A204.1 (cell line): ENCODE results near the gene NTN3.
"Not testable (repeated sequence)": the region's sequence is repeated elsewhere in the genome, so short reads cannot be mapped to it uniquely, and the experiment has no call there.

ENCODE experiments used
- FAIRE-seq: peaks from 2 replicates; lab custom pipeline; 2012; peaks lifted over from hg19 to GRCh38; lab: Jason Lieb, UNC

Gene NTN3

GRCh38 chr16:2479996-2480395, 8.9 kb downstream of the NTN3 start:
- FAIRE-seq = not testable (repeated sequence)

GRCh38 chr16:2480948-2481347, 9.9 kb downstream of the NTN3 start:
- no peak for FAIRE-seq

- no peak for FAIRE-seq
Observed at GRCh38 chr16:2481676-2482075, 10.6 kb downstream of the NTN3 start.

- FAIRE-seq = no peak
Observed at GRCh38 chr16:2482249-2482648, 11.2 kb downstream of the NTN3 start.

GRCh38 chr16:2482708-2483534, 11.8 kb downstream of the NTN3 start:
- no peak for FAIRE-seq

GRCh38 chr16:2483939-2484897, 13.1 kb downstream of the NTN3 start:
- FAIRE-seq = no peak

- no peak for FAIRE-seq
Observed at GRCh38 chr16:2484898-2485508, 13.9 kb downstream of the NTN3 start.

GRCh38 chr16:2485811-2486507, 14.9 kb downstream of the NTN3 start:
- no peak for FAIRE-seq

- FAIRE-seq = no peak
Observed at GRCh38 chr16:2486645-2487516, 15.8 kb downstream of the NTN3 start.

- FAIRE-seq = no peak
Observed at GRCh38 chr16:2487517-2487842, 16.4 kb downstream of the NTN3 start.

- no peak for FAIRE-seq
Observed at GRCh38 chr16:2487903-2488531, 16.9 kb downstream of the NTN3 start.

GRCh38 chr16:2489581-2489980, 18.5 kb downstream of the NTN3 start:
- FAIRE-seq = no peak

GRCh38 chr16:2490190-2491105, 19.4 kb downstream of the NTN3 start:
- FAIRE-seq = no peak

GRCh38 chr16:2492292-2492691, 21.2 kb downstream of the NTN3 start:
- FAIRE-seq = no peak

- FAIRE-seq = no peak
Observed at GRCh38 chr16:2493605-2494004, 22.5 kb downstream of the NTN3 start.

GRCh38 chr16:2494616-2495015, 23.5 kb downstream of the NTN3 start:
- FAIRE-seq = no peak

- no peak for FAIRE-seq
Observed at GRCh38 chr16:2495041-2495440, 23.9 kb downstream of the NTN3 start.

- no peak for FAIRE-seq
Observed at GRCh38 chr16:2496223-2497115, 25.4 kb downstream of the NTN3 start.
